Measurements from ENCODE around the gene OR2A42.
"Not testable (repeated sequence)": the region's sequence is repeated elsewhere in the genome, so short reads cannot be mapped to it uniquely, and the experiment has no call there.

Gene OR2A42

DNA sequence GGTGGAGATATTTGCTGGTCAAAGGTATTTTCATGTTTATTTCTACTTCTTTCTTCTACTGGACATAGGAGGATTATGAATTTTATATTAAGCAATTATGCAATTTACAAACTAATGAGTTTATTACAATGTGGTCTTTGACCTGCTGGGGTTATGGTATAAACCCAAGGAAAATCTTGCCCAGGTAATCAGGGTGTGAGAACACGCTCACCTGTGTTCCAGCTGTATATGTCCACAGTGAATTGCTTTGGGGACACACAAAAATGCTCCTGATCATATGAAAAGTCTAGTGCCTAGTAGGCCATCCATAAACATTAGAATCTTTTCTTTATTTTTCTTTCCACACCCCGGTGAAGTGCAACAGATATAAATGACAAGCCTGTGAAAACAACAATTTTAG, at the start of gene OR2A42:
Gene OR2A42, minus strand, starts transcription at position 241 of the 400 bp plus-strand sequence. CDS start 6,762 bp downstream, outside the sequence.
- DNase-seq (ENCODE audit: low read depth) = not testable (repeated sequence)

DNA sequence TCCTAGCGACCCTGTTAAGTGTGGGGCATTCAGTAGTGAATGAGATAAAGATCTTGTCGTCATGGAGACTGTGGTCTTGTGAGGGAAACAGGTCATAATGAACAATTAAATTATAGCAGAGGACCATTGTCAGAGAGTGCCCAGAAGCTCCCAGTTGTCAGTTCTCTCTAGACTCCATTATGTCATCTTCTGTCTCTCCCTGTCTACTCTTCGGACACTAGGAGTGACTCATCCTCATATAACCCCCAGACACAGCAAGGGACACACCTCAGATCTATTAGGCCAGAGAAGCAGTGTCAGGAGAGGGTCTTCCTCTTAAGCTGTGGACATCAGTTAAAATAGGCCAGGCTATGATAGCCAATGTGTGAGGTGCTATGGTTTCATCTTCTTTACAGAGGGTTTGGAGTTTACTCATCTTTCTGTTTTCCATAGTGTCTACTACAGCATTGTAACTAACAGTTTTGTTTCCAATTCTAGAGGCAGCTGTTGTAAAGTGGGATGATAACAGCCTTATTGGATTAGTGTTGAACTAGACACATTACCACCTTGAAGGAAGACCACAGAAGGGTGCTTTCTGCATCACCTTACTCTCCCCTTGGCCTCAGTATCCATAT, 47.9 kb upstream of the OR2A42 start:
- not testable (repeated sequence) for DNase-seq (ENCODE audit: low read depth)

DNA sequence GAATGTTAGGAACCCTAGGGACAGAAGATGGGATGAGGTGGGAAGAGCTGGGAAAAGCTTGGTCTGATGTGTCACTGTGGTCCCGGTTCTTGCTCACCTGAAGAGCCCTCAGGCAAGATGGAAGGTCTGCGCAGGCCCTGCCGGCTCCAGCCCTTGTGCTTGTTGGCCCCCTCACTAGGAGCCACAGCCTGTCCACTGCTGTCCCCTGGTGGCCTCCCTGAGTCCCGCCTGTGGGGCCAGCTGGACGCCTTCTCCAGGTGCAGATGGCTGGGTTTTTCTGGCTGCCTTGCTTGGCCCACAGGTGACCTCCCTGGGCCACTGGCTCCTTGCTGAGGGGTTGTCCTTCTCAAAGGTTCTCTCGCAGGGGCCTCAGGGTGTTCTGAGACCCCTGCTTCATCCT, 44.3 kb upstream of the OR2A42 start:
- not testable (repeated sequence) for DNase-seq (ENCODE audit: low read depth)

DNA sequence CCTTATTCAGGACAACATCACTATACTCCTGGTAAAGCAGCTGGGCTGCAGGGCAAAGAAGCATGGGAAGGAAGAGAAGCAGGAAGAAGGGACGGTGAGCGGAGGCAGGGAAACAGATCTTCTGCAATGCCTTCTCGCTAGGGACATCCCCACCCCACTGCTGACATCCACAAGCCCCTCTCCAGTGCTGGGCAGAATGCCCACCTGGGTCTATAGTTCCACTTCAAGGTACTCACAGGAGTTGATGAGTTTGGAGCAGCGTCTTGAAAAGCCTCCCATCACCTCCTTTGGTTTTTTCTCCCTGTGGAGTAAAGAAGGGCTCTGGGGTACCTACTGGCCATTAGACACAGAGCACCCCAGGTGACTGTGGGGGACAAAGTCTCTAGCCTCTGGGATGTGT, 43.1 kb upstream of the OR2A42 start:
- DNase-seq (ENCODE audit: low read depth) = not testable (repeated sequence)

- DNase-seq (ENCODE audit: low read depth) = not testable (repeated sequence)
Observed at GRCh38 chr7:144281981-144282380, 42.6 kb upstream of the OR2A42 start.

GRCh38 chr7:144280010-144280409, 40.6 kb upstream of the OR2A42 start:
- DNase-seq (ENCODE audit: low read depth) = not testable (repeated sequence)

- not testable (repeated sequence) for DNase-seq (ENCODE audit: low read depth)
Observed at GRCh38 chr7:144275281-144275680, 35.9 kb upstream of the OR2A42 start.

DNA sequence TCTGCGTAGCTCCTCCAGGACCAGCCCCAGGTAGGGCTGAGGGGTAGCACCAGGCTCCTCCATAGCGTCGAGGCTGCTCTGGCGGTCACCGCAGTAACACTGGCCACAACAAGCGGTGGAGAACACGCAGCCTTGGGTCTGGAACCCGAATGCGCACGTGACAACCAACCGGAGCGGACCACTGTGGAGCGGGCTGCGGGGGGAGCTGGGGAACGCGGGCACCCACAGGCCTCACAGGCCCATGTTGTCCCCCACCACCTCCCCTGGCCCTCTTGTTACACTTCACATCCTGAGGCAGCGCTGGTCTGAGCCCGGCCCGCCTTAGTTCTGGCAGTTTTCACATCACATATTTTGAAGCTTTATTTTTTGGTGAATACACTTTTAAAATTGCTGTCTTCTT, 29.8 kb upstream of the OR2A42 start, which contains the start of gene CTAGE8:
Gene CTAGE8, minus strand, starts transcription at position 101 of the 400 bp plus-strand sequence. Its CDS starts 38 bp downstream, at position 63.
- DNase-seq (ENCODE audit: low read depth) = not testable (repeated sequence)

- not testable (repeated sequence) for DNase-seq (ENCODE audit: low read depth)
Observed at GRCh38 chr7:144264692-144265091, 25.3 kb upstream of the OR2A42 start, which contains the start of gene OR2A7. OR2A7 (minus strand) TSS chr7:144264792; CDS start chr7:144259628, 5,164 bp downstream.

DNA sequence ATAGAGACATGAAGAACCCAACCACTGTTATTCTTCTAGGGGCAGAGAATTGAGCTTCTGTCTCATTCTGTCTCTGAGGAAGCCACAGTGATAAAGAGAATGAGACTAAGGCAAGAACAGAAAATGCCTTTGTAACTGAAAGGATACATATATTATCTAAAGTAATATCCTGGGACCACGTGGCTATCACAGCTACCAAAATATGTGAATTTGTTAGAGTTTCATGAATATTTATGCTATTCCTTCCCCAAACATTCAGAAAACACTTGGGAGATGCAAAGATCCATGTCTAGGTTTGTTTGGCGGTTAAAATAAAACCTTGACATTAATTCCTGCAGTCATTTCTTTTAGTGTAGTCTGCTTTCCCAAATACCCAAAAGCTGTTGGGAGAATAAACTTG, 22.7 kb upstream of the OR2A42 start:
- DNase-seq (ENCODE audit: low read depth) = not testable (repeated sequence)

DNA sequence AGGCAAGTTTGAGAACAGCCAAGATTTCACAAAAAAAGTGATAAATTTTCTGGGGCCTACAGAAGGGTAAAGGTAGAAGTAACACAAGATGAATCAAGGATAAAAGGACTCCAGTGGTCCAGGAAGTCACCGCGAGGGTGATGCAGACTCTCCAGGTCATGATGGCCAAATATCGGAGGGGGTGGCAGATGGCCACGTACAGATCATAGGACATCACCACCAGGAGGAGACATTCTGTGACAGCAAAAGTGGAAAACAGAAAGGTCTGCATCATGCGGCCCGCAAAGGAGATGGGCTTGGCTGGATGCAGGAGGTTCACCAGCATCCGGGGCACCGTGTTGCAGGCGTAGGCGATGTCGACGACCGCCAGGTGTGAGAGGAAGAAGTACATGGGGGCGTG, 19.7 kb upstream of the OR2A42 start:
- DNase-seq (ENCODE audit: low read depth) = not testable (repeated sequence)

DNA sequence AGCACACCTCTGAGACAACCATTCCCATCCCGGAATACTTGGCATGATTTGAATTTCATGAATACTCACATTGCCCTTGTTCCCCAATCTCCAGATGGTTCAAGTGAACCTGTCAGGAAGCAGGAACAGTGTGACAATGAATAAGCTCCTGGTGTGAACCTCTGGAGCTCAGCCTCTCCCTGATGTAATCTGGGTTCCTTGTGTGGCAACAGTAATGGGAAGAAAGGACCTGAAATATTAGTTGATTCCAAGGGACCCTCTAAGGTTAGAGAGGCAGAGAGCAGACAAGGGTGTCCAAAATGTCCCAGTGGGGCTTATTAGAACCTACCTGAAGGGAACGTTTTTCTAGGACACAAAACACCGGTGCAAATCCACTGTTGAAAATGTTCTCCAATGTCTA, 16.7 kb upstream of the OR2A42 start:
- no peak for DNase-seq (ENCODE audit: low read depth)

DNA sequence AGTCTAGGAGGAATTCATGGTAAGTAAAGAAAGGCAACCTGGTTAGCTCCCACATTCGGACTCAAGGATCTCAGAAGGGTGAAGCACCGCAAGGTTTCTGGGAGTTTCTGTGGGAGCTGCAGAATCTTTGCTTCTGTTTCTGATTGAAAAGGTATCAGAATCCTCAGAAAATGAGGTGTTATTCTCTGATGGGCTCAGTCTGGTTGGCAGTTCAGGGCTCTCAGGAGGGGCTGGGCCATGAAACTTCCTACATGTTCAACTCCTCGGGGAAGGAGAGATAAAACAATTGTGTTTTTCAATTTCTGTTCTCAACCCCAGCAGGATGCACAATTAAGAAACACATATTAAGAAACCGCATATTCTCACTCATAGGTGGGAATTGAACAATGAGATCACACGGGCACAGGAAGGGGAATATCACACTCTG, 16.1 kb upstream of the OR2A42 start:
- no peak for DNase-seq (ENCODE audit: low read depth)

- not testable (repeated sequence) for DNase-seq (ENCODE audit: low read depth)
Observed at GRCh38 chr7:144252307-144252706, 12.9 kb upstream of the OR2A42 start.

DNA sequence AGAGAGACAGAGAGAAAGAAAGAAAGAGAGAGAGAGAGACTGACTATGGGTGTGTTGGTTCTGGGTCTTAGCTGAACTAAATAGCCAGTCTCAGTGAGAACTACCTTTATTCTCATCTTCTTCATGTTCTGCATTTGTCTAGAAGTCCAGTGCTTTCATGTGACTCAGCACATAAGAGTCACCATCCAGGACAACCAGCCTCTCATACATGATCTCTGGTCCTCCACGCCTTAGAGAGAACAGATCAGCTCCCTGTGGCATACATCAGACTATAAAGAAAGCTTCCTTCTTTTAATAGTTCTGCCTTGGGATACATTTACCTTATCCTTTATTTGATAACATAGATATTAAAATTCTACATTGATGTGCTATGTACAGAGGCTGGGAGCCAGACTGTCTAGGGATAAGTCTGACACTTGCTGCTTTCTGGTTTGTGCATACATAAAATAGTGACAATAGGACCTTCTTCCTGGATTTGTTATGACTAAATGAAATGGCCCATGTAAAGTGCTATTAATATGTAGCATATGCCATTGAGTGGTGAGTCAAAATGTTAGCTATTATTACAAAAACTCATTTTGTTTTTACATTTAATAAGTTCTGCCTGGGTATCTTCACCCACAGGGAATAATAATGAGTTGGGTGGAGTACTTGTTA, 8.4 kb upstream of the OR2A42 start:
- DNase-seq (ENCODE audit: low read depth) = not testable (repeated sequence)

DNA sequence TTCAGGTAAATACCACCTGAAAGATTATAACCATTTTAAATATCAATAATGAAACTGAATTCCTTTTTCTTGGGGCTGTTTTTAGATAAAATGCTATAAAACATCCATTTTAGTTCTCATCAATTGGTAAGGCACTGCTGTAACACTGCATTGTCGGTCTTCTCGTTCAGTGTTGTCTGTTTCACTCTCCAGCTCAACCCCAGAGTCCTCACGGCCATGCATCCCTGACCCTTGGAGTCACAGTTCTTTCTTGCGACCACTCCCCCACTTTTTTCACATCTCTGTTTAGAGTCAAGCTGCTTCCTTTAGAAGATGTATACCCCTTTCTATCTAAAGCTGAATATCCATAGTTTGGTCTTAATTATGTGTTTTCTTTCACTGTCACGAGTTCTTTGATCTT, 7.6 kb upstream of the OR2A42 start:
- not testable (repeated sequence) for DNase-seq (ENCODE audit: low read depth)

DNA sequence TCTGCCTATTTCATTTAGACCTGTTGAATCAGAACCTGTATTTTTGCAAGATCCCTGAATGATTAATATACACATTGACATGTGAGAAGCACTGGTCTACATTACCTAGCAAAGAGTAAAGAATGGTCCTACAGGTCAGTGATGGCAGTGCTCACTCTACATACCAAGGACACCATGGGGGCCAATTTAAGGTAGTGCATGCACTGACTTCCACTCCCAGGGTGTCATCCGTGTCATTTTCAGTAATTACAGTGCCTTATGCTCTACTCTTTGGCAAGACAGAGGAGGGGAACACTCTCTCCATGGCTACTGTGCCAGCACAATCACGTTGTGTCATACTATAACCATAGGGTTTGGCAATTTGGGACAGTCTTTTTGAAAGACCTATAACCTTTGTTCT, 6.0 kb upstream of the OR2A42 start:
- DNase-seq (ENCODE audit: low read depth) = not testable (repeated sequence)

DNA sequence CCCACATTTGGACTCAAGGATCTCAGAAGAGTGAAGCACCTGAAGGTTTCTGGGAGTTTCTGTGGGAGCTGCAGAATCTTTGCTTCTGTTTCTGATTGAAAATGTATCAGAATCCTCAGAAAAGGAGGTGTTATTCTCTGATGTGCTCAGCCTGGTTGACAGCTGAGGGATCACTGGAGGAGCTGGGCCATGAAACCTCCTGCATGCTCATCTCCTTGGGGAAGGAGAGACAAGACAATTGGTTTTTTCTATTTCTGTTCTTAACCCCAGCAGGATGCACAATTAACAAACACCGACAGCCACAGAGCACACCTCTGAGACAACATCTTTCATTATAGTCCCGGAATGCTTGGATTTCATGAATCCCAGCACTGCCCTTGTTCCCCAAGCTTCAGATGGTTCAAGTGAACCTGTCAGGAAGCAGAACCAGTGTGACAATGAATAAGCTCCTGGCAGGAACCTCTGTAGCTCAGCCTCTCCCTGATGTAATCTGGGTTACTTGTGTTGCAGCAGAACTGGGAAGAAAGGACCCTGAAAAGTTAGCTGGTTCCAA, 799 bp downstream of the OR2A42 start:
- not testable (repeated sequence) for DNase-seq (ENCODE audit: low read depth)

DNA sequence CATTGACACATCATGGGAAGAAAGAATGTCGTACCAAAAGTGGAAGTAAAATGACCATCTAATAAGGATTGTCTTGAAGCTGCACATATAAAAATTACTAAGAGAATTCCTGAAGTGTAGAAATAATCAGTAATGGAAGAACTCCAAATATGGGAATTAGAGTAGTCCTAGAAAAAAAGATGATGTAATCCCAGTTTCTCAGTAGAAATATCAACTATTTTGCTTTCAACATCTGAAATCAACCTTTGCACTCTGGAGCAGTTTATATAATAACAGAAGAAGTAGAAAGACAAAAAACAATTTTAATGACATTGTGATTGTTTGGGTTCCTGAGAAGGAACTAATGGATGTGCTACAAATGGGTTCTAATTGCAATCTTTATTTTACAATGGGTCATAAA, 6.4 kb downstream of the OR2A42 start:
- not testable (repeated sequence) for DNase-seq (ENCODE audit: low read depth)

DNA sequence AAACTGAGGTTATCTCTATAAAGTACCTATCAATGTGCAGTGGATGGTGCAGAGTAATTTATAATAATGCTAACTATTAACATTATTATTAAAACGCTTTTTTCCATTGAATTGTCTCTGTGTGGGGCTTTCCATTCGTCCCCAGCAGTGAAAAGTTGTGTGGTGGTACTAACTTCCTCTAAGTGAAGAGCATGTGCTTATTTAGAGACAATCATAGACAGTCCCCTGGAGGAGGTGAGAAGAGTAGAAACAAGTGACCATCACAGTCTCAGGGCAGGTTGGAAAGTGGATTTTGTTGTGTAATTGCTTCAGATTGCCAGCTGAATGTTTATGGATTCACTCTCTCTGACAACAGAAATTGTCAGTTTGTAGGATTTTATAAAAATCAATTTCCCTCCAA, 8.4 kb downstream of the OR2A42 start:
- not testable (repeated sequence) for DNase-seq (ENCODE audit: low read depth)

DNA sequence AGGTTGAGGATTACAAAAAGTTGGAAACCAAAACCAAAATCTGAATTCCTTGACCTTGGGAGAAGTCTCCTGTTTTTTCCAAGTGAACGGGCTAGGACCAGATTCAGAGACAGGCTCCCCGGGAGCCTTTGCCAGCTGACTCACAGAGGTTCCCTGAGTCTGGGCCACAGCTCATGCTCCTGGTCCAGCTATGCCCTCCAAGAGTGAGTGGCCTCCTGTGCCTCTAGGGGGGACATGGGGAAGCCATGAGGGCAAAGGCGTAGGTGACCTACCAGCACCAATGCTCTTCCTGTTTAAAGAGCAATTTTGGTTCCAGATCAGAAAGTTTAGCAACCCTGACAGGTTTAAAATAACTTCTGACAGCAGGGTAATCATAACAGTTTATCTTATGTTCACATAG, 10.6 kb downstream of the OR2A42 start:
- DNase-seq (ENCODE audit: low read depth) = not testable (repeated sequence)

- not testable (repeated sequence) for DNase-seq (ENCODE audit: low read depth)
Observed at GRCh38 chr7:144226866-144227265, 12.5 kb downstream of the OR2A42 start.

DNA sequence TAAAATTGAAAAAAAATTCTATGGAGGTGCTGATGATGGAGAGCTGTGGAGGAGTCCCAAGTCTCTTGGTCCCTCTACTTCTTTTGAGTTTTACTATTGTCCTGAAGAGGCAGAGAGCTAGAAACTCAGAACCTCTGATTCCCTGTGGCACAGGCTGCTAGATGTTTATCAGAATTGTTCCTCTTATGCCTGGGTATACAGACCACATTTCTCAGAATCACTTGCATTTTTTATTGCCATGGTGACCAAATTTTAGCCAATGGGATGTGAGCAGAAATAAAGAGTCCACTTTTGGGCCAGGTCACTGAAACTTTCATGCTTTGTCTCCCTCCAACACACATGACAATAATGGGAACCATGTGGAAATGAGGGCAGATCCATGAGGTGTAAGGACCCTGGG, 15.7 kb downstream of the OR2A42 start:
- DNase-seq (ENCODE audit: low read depth) = not testable (repeated sequence)

All from stimulated activated CD8-positive, alpha-beta memory T cell treated with anti-CD3 and anti-CD28 coated beads, Interleukin-4, amount 100 ng/mL, for 24 hours (primary cell).